ENCODE results near the gene SPINDOC.

Gene SPINDOC

DNA sequence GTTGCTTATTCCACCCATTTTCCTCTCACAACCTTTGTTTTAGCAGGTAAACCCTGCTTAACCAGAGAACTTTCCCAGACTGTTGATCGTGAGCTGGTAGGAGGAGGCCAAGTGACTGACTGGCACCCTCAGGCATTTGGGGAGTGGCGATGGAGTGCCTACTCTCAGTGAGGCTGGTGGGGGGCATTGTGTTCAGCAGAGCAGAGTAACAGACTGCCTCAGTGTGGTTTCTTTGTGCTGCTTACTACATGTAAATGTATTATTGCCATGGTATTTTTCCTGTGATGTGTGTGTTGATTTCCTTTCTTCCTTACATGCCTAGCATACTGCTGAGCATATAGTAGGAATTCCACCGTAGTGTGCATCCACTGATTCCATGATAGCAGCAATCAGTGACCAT is 28.3 kb downstream of the SPINDOC start:
- ChIA-PET POLR2A (no interaction called here), CTCF (interaction anchor here (1.0 kb wide), 1 partner anchor 11 kb away, joined by 3 read pairs; no protein-coding TSS in a partner anchor)
- TF ChIP-seq, protein P1, sequence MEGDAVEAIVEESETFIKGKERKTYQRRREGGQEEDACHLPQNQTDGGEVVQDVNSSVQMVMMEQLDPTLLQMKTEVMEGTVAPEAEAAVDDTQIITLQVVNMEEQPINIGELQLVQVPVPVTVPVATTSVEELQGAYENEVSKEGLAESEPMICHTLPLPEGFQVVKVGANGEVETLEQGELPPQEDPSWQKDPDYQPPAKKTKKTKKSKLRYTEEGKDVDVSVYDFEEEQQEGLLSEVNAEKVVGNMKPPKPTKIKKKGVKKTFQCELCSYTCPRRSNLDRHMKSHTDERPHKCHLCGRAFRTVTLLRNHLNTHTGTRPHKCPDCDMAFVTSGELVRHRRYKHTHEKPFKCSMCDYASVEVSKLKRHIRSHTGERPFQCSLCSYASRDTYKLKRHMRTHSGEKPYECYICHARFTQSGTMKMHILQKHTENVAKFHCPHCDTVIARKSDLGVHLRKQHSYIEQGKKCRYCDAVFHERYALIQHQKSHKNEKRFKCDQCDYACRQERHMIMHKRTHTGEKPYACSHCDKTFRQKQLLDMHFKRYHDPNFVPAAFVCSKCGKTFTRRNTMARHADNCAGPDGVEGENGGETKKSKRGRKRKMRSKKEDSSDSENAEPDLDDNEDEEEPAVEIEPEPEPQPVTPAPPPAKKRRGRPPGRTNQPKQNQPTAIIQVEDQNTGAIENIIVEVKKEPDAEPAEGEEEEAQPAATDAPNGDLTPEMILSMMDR (IDR thresholded peaks at IDR 0.05; ENCODE audit: control extremely low read depth, extremely low read depth, low read depth, missing control alignments): no peak
- DNase-seq (ENCODE audit: extremely low spot score): no peak

- ChIA-PET POLR2A (no interaction called here), CTCF (interaction anchor here (1.1 kb wide), 2 partner anchors 15 to 29 kb away, joined by 3 to 4 read pairs; no protein-coding TSS in a partner anchor)
- TF ChIP-seq, protein P1 (IDR thresholded peaks at IDR 0.05; ENCODE audit: control extremely low read depth, extremely low read depth, low read depth, missing control alignments): no peak
- DNase-seq (ENCODE audit: extremely low spot score): no peak
Observed at GRCh38 chr11:63843041-63843440, 29.8 kb downstream of the SPINDOC start.

DNA sequence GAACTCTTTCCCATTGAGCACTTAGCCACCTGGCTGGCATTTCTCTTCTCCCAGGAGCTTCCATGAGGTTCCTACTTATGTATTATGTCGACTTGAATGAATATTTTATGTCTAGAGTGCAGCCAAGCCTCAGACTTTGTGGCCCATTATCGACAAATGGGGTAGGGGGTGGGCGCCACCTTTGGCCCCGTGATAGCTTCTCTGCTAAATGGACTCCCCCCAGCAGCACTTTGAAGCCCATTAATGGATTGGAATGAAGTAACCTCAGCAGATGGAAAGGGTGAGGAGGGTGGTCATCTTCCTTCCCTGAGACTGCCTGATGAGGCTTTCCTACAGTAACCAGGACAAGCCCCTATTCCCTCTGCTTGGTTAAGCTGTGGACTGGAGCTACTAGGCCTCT is 31.6 kb downstream of the SPINDOC start:
- POLR2A ChIA-PET: no interaction called here
- DNase-seq (ENCODE audit: extremely low spot score): no peak
- TF ChIP-seq, protein P1 (IDR thresholded peaks at IDR 0.05; ENCODE audit: control extremely low read depth, extremely low read depth, low read depth, missing control alignments): no peak
- CTCF ChIA-PET: interaction anchor here (0.7 to 1.6 kb wide), 9 partner anchors 8 to 77 kb away, joined by 3 to 8 read pairs (median 3); no protein-coding TSS in a partner anchor

DNA sequence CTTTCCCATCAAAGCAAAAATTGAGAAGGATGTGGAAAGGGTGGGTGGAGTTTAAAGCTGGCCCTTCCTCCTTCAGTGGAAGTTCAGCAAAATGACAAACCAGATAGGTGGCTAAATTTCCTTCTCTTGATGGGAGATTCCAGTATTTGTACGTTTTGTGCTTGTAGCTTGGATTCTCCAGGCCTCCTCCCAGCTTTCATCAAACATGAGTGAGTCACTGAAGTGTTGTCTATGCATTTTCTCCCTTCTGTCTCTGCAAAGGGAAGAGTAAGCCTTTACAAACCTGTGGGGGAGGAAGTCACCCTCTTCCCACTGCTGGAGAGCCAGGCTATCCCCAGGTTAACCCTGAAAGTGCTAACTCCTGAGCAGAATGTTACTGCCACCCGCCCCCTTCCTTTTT is 32.0 kb downstream of the SPINDOC start:
- TF ChIP-seq, protein P1 (IDR thresholded peaks at IDR 0.05; ENCODE audit: control extremely low read depth, extremely low read depth, low read depth, missing control alignments): no peak
- POLR2A ChIA-PET: no interaction called here
- no peak for DNase-seq (ENCODE audit: extremely low spot score)
- CTCF ChIA-PET: interaction anchor here (1.2 to 1.6 kb wide), 7 partner anchors 8 to 69 kb away, joined by 3 to 8 read pairs (median 4); no protein-coding TSS in a partner anchor

GRCh38 chr11:63845911-63846310 is 32.7 kb downstream of the SPINDOC start:
- no peak for DNase-seq (ENCODE audit: extremely low spot score)
- ChIA-PET POLR2A (no interaction called here), CTCF (interaction anchor here (1.4 to 1.6 kb wide), 3 partner anchors 9 to 61 kb away, joined by 3 to 6 read pairs (median 4); no protein-coding TSS in a partner anchor)
- TF ChIP-seq, protein P1 (IDR thresholded peaks at IDR 0.05; ENCODE audit: control extremely low read depth, extremely low read depth, low read depth, missing control alignments): no peak

- ChIA-PET CTCF (interaction anchor here (1.2 to 1.8 kb wide), 4 partner anchors 8 to 19 kb away, joined by 3 to 8 read pairs (median 4); no protein-coding TSS in a partner anchor), POLR2A (no interaction called here)
- TF ChIP-seq, protein P1 (IDR thresholded peaks at IDR 0.05; ENCODE audit: control extremely low read depth, extremely low read depth, low read depth, missing control alignments): no peak
- no peak for DNase-seq (ENCODE audit: extremely low spot score)
Observed at GRCh38 chr11:63846897-63847296, 33.6 kb downstream of the SPINDOC start.
